ENCODE data around the gene PCP4. TPM values are rescaled to one million over a fixed set of nuclear protein-coding genes. Genes with fewer than 3 reads are reported as not detected.
"Not testable (repeated sequence)": the region's sequence is repeated elsewhere in the genome, so short reads cannot be mapped to it uniquely, and the experiment has no call there.

PCP4 gene
- total RNA-seq, 1 donor from 2014 or later, result 1.5 TPM

GRCh38 chr21:39866093-39866492 lies 1.1 kb upstream of the PCP4 start:
- DNase-seq, result no peak

GRCh38 chr21:39869141-39869818 lies 2.0 kb downstream of the PCP4 start:
- DNase-seq, result no peak

- no peak for DNase-seq
Measured at GRCh38 chr21:39873687-39874086, 6.4 kb downstream of the PCP4 start.

GRCh38 chr21:39874206-39874605 lies 7.0 kb downstream of the PCP4 start:
- DNase-seq, result no peak

GRCh38 chr21:39874759-39875158 lies 7.5 kb downstream of the PCP4 start:
- DNase-seq, result no peak

GRCh38 chr21:39881661-39882060 lies 14.4 kb downstream of the PCP4 start:
- DNase-seq, result no peak

GRCh38 chr21:39882151-39882838 lies 15.1 kb downstream of the PCP4 start:
- peak; percentile 90 for DNase-seq

GRCh38 chr21:39882839-39883195 lies 15.6 kb downstream of the PCP4 start:
- peak; percentile 78 for DNase-seq

- peak; percentile 67 for DNase-seq
Measured at GRCh38 chr21:39885119-39885848, 18.0 kb downstream of the PCP4 start.

- DNase-seq, result no peak
Measured at GRCh38 chr21:39888848-39889247, 21.6 kb downstream of the PCP4 start.

- DNase-seq, result no peak
Measured at GRCh38 chr21:39891111-39891510, 23.9 kb downstream of the PCP4 start.

- not testable (repeated sequence) for DNase-seq
Measured at GRCh38 chr21:39891863-39892262, 24.6 kb downstream of the PCP4 start.

GRCh38 chr21:39900491-39900890 lies 33.3 kb downstream of the PCP4 start:
- DNase-seq, result no peak

GRCh38 chr21:39900911-39901310 lies 33.7 kb downstream of the PCP4 start:
- DNase-seq, result no peak

GRCh38 chr21:39902986-39903385 lies 35.7 kb downstream of the PCP4 start:
- DNase-seq, result no peak

GRCh38 chr21:39904457-39904856 lies 37.2 kb downstream of the PCP4 start:
- DNase-seq, result no peak

GRCh38 chr21:39908265-39908923 lies 41.2 kb downstream of the PCP4 start:
- no peak for DNase-seq

GRCh38 chr21:39911286-39912199 lies 44.3 kb downstream of the PCP4 start:
- DNase-seq, result peak; percentile 27

GRCh38 chr21:39913706-39914305 lies 46.6 kb downstream of the PCP4 start:
- peak; percentile 67 for DNase-seq

- no peak for DNase-seq
Measured at GRCh38 chr21:39915881-39916280, 48.6 kb downstream of the PCP4 start.

GRCh38 chr21:39918558-39918957 lies 51.3 kb downstream of the PCP4 start:
- DNase-seq, result peak; percentile 52

Data from tongue (tissue), 2 donors.